ENCODE measurements around the gene MBD5.

The MBD5 gene

GRCh38 chr2:148486655-148487054, 465.8 kb downstream of the MBD5 start:
- H3K4me3 ChIP-seq (ENCODE audit: low read depth, low read length), result no peak overlapping the region
- no peak for TF ChIP-seq CTCF (IDR thresholded peaks at IDR 0.05; ENCODE audit: insufficient read depth, low read length, missing control alignments)
- CTCF ChIA-PET, result interaction anchor here (1.7 to 3.9 kb wide), 2 partner anchors 23 to 498 kb away, joined by 4 to 17 read pairs; no protein-coding TSS in a partner anchor
- DNase-seq (ENCODE audit: low read depth, low spot score), result no peak
- POLR2A ChIA-PET, result no interaction called here

GRCh38 chr2:148487439-148487838, 466.5 kb downstream of the MBD5 start:
- ChIA-PET POLR2A (no interaction called here), CTCF (no interaction called here)
- no peak for DNase-seq (ENCODE audit: low read depth, low spot score)
- H3K4me3 ChIP-seq (ENCODE audit: low read depth, low read length), result no peak overlapping the region
- TF ChIP-seq CTCF (IDR thresholded peaks at IDR 0.05; ENCODE audit: insufficient read depth, low read length, missing control alignments), result no peak

GRCh38 chr2:148490840-148491439, 470.0 kb downstream of the MBD5 start:
- DNase-seq (ENCODE audit: low read depth, low spot score), result no peak
- POLR2A ChIA-PET, result no interaction called here
- CTCF ChIA-PET, result no interaction called here
- TF ChIP-seq CTCF (IDR thresholded peaks at IDR 0.05; ENCODE audit: insufficient read depth, low read length, missing control alignments), result no peak
- no peak overlapping the region for H3K4me3 ChIP-seq (ENCODE audit: low read depth, low read length)

- POLR2A ChIA-PET, result no interaction called here
- DNase-seq (ENCODE audit: low read depth, low spot score), result no peak
- H3K4me3 ChIP-seq (ENCODE audit: low read depth, low read length), result no peak overlapping the region
- TF ChIP-seq CTCF (IDR thresholded peaks at IDR 0.05; ENCODE audit: insufficient read depth, low read length, missing control alignments), result no peak
- CTCF ChIA-PET, result interaction anchor here (4.7 kb wide), 1 partner anchor 15 kb away, joined by 24 read pairs; no protein-coding TSS in a partner anchor
These were observed 473.1 kb downstream of the MBD5 start for GRCh38 chr2:148493822-148494563.

GRCh38 chr2:148495586-148495985, 474.7 kb downstream of the MBD5 start:
- DNase-seq (ENCODE audit: low read depth, low spot score), result no peak
- POLR2A ChIA-PET, result no interaction called here
- TF ChIP-seq CTCF (IDR thresholded peaks at IDR 0.05; ENCODE audit: insufficient read depth, low read length, missing control alignments), result no peak
- H3K4me3 ChIP-seq (ENCODE audit: low read depth, low read length), result no peak overlapping the region
- CTCF ChIA-PET, result interaction anchor here (4.7 kb wide), 1 partner anchor 14 kb away, joined by 24 read pairs; no protein-coding TSS in a partner anchor

- CTCF ChIA-PET, result interaction anchor here (1.7 kb wide), 1 partner anchor 8 kb away, joined by 14 read pairs; no protein-coding TSS in a partner anchor
- TF ChIP-seq CTCF (IDR thresholded peaks at IDR 0.05; ENCODE audit: insufficient read depth, low read length, missing control alignments), result no peak
- no peak for DNase-seq (ENCODE audit: low read depth, low spot score)
- no peak overlapping the region for H3K4me3 ChIP-seq (ENCODE audit: low read depth, low read length)
- POLR2A ChIA-PET, result no interaction called here
These were observed 480.7 kb downstream of the MBD5 start for GRCh38 chr2:148501545-148501944.
